Measurements from ENCODE around the gene NBPF11.
"Not testable (repeated sequence)": the region's sequence is repeated elsewhere in the genome, so short reads cannot be mapped to it uniquely, and the experiment has no call there.

DNA sequence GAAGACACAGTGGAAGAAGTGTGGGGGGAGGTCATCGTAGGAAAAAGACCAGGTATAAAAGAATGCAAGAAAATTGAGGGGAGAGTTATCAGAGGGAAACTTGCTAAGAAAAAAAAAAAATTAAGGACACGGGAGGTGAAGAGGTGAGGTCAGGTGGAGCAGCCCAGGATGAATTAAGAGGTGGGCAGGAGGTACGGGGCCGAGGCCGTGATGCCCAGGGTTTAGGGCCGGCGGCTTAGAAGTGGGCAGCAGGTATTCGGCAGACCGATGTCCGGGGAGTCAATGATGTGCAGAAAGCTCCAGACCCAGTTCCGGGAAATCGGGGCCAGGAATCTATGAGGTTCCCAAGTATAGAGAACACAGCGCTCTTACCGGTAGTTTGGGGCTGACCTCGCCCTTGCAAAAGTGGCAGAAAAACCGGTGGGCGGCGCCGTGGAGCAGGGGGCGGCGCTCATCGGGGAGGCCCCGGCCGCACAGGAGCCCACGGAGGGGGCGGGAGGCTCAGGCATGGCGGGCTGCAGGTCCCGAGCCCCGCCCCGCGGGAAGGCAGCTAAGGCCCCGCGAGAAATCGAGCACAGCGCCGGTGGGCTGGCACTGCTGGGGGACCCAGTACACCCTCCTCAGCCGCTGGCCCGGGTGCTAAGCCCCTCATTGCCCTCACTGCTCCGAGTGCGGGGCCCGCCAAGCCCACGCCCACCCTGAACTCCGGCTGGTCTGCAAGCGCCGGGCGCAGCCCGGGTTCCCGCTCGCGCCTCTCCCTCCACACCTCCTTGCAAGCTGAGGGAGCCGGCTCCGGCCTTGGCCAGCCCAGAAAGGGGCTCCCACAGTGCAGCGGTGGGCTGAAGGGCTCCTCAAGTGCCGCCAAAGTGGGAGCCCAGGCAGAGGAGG, 73.2 kb downstream of the NBPF11 start:
- not testable (repeated sequence) for TF ChIP-seq CTCF, POLR2A (IDR thresholded peaks at IDR 0.05)

Data from heart left ventricle (tissue), 13 donors.